K562 (cell line): ENCODE data around the gene HES4. TPM values are rescaled to one million over a fixed set of nuclear protein-coding genes. Genes with fewer than 3 reads are reported as not detected.

Source experiments
- ATAC-seq: fragments of 200-7000 bp; cut with Tn5 transposase; 3 replicates; pipeline ENCODE4 v1.9.1; 2020; ENCODE audit warnings: moderate library complexity
- BruUV-seq: library from RNA; stranded (reverse); fragments of 400-500 nt; replicated peaks from 2 replicates; lab custom pipeline; 2021; lab: Mats Ljungman, UMichigan
- CTCF ChIA-PET: fragments of 300-600 bp; formaldehyde crosslinking; extraction: SDS; loops from one replicate; lab custom pipeline; 2021; ENCODE audit warnings: low intra/inter-chr PET ratio; lab: Yijun Ruan, JAX
- POLR2A ChIA-PET: fragments of 300-600, 350-650 bp; sonication (Branson Sonifier 250); formaldehyde crosslinking; extraction: SDS; loops from one replicate; lab custom pipeline; 2021; ENCODE audit warnings: antibody characterized with exemption, inconsistent platforms; lab: Yijun Ruan, JAX
- DNase-seq, 4 experiments: peaks; one replicate each; pipeline versions ENCODE4 v3.0.0 to v3.0.0-alpha.2; 2011 to 2018; ENCODE audit warnings: low spot score in 3 of 4, mixed read lengths in 3 of 4; ENCODE audit errors: extremely low read depth in 1 of 4
- FAIRE-seq: peaks from 2 replicates; lab custom pipeline; 2011; peaks lifted over from hg19 to GRCh38; lab: Jason Lieb, UNC
- H2AFZ ChIP-seq: 2 replicates; pipeline ENCODE4 v1.6.0; 2011; ENCODE audit warnings: low read depth, low read length, control low read depth, inconsistent platforms
- H3K27ac ChIP-seq: fragments of 200-600 bp; 3 replicates; pipeline ENCODE4 v1.8.0; 2011; ENCODE audit warnings: low read depth, mild to moderate bottlenecking, control low read depth, inconsistent platforms, low read length, moderate library complexity, mixed read lengths; ENCODE audit errors: extremely low read depth
- H3K27me3 ChIP-seq, 2 experiments: fragments of 300-600 bp in 1 of 2; 2 replicates in 1 of 2; 3 replicates in 1 of 2; pipeline versions ENCODE4 v1.6.0 to v1.8.0; 2011; ENCODE audit warnings: inconsistent platforms in 2 of 2, low read length in 2 of 2, mild to moderate bottlenecking in 1 of 2, mixed read lengths in 1 of 2, moderate library complexity in 1 of 2; ENCODE audit not compliant: control insufficient read depth in 2 of 2, insufficient read depth in 2 of 2
- H3K36me3 ChIP-seq: fragments of 300-600 bp; 3 replicates; pipeline ENCODE4 v1.8.0; 2011; ENCODE audit warnings: mild to moderate bottlenecking, low read length, inconsistent platforms; ENCODE audit not compliant: control insufficient read depth, insufficient read depth
- H3K4me1 ChIP-seq, 2 experiments: fragments of 200-600 bp in 1 of 2; replicated peaks in 1 of 2; 2 replicates in 1 of 2; 3 replicates in 1 of 2; pipeline versions ENCODE4 v1.5.1 to v1.8.0; 2011; ENCODE audit warnings: inconsistent platforms in 2 of 2, low read length in 2 of 2, mild to moderate bottlenecking in 1 of 2, mixed read lengths in 1 of 2, moderate library complexity in 1 of 2; ENCODE audit not compliant: control insufficient read depth in 2 of 2, insufficient read depth in 2 of 2
- H3K4me2 ChIP-seq: 2 replicates; pipeline ENCODE4 v1.6.1; 2011; ENCODE audit warnings: low read length, control low read depth, inconsistent platforms, mixed read lengths; ENCODE audit not compliant: insufficient read depth
- H3K4me3 ChIP-seq: fragments of 200-600 bp; sonication (generic), shearing (Covaris generic); 2 replicates; pipeline ENCODE4 v1.5.1; 2016; ENCODE audit warnings: control low read depth, inconsistent platforms
- H3K79me2 ChIP-seq: fragments of 200-600 bp; 3 replicates; pipeline ENCODE4 v1.8.0; 2011; ENCODE audit warnings: low read length, inconsistent platforms; ENCODE audit not compliant: control insufficient read depth, insufficient read depth
- H3K9ac ChIP-seq, 2 experiments: 2 replicates each; pipeline versions ENCODE4 v1.6.0 to v1.6.1; 2011; ENCODE audit warnings: low read depth in 2 of 2, low read length in 2 of 2, control low read depth in 1 of 2, inconsistent platforms in 1 of 2, mild to moderate bottlenecking in 1 of 2, mixed read lengths in 1 of 2; ENCODE audit not compliant: insufficient read depth in 1 of 2
- H3K9me1 ChIP-seq: one replicate; pipeline ENCODE4 v1.6.0; 2011; ENCODE audit warnings: inconsistent platforms, mild to moderate bottlenecking, low read length, moderate library complexity; ENCODE audit not compliant: control insufficient read depth, insufficient read depth
- H3K9me3 ChIP-seq: replicated peaks from 2 replicates; pipeline ENCODE4 v1.5.1; 2011; ENCODE audit warnings: low read depth, low read length, inconsistent platforms; ENCODE audit not compliant: control insufficient read depth, insufficient read depth
- H4K20me1 ChIP-seq: replicated peaks from 2 replicates; pipeline ENCODE4 v1.6.1; 2011; ENCODE audit warnings: low read length, inconsistent platforms, mixed read lengths; ENCODE audit not compliant: control insufficient read depth, insufficient read depth
- HNRNPL ChIP-seq: fragments of 200-400 bp; formaldehyde crosslinking; IDR thresholded peaks from 2 replicates; pipeline ENCODE4 v1.6.1; 2017; ENCODE audit warnings: low read depth, mild to moderate bottlenecking, low read length
- POLR2G ChIP-seq: fragments of 200-400 bp; formaldehyde crosslinking; IDR thresholded peaks from 2 replicates; pipeline ENCODE4 v1.6.1; 2017; ENCODE audit warnings: low read depth, mild to moderate bottlenecking, antibody characterized with exemption, low read length, moderate library complexity
- RBFOX2 ChIP-seq: fragments of 200-400 bp; formaldehyde crosslinking; IDR thresholded peaks from 2 replicates; pipeline ENCODE4 v1.6.1; 2017; ENCODE audit warnings: low read depth, mild to moderate bottlenecking, low read length, moderate library complexity
- RBM14 ChIP-seq: fragments of 200-400 bp; formaldehyde crosslinking; IDR thresholded peaks from 2 replicates; pipeline ENCODE4 v1.6.1; 2018; ENCODE audit warnings: low read depth, mild to moderate bottlenecking, low read length, moderate library complexity, borderline replicate concordance; ENCODE audit not compliant: insufficient read depth
- RBM39 ChIP-seq: fragments of 200-400 bp; formaldehyde crosslinking; optimal IDR thresholded peaks from 2 replicates; pipeline ENCODE3; 2018; ENCODE audit warnings: low read depth, low read length
- REST ChIP-seq, 2 experiments: fragments of 450-650 bp; formaldehyde crosslinking in 1 of 2; IDR thresholded peaks; 2 replicates each; pipeline versions ENCODE4 v1.4.0 to v1.6.1; 2014 to 2020; ENCODE audit warnings: mild to moderate bottlenecking in 2 of 2, borderline replicate concordance in 1 of 2, low read depth in 1 of 2
- SMARCA5 ChIP-seq: fragments of 450-650 bp; IDR thresholded peaks from 2 replicates; pipeline ENCODE4 v1.6.1; 2016
- ZBTB33 ChIP-seq: sonication (generic); formaldehyde crosslinking; IDR thresholded peaks from 2 replicates; pipeline ENCODE4 v1.8.1; 2023; ENCODE audit warnings: mild to moderate bottlenecking, missing genetic modification reagents
- ZNF639 ChIP-seq, 2 experiments: fragments of 200-800 bp in 1 of 2; sonication (Bioruptor generic) in 1 of 2; sonication (generic) in 1 of 2; formaldehyde crosslinking in 1 of 2; IDR thresholded peaks in 1 of 2; conservative IDR thresholded peaks in 1 of 2; 2 replicates each; pipeline versions ENCODE4 v1.5.0 to v1.6.1; 2016 to 2020; ENCODE audit warnings: missing compliant biosample characterization in 1 of 2, missing genetic modification characterization in 1 of 2, missing genetic modification reagents in 1 of 2
- WGBS: fragments of 100-300 bp; shearing (Covaris generic); methylation state at CpG from one replicate; pipeline ENCODE4 v1.1.6; 2016; ENCODE audit warnings: low coverage, mixed read lengths; ENCODE audit not compliant: insufficient coverage; ENCODE audit errors: missing lambda C conversion rate; 5-methylcytosine and 5-hydroxymethylcytosine counted together
- in situ Hi-C: fragments of 300-500 bp; cut with MboI; formaldehyde crosslinking; loops from 4 replicates; pipeline ENCODE4 v1.15.0; 2018; ENCODE audit warnings: inconsistent platforms, mixed read lengths
- intact Hi-C: fragments of 100-400 bp; cut with micrococcal nuclease; formaldehyde crosslinking; loops from 2 replicates; pipeline ENCODE4 v1.14.2; 2022
- polyA plus RNA-seq, 8 experiments: library from polyadenylated mRNA; depleted of rRNA in 4 of 8; stranded (reverse) in 5 of 8; unstranded in 3 of 8; fragments of >200 nt; fragmentation: Nextera tagmentation in 2 of 8; fragmentation: Illumina TruSeq in 1 of 8; extraction: Ambion mirVana in 2 of 8; extraction: Trizol in 1 of 8; gene quantifications; 2 replicates each; pipeline versions ENCODE4 v1.2.1 to v1.2.3, GENCODE V29; 2011 to 2014; ENCODE audit warnings: inconsistent platforms in 1 of 8, missing spikeins in 1 of 8
- total RNA-seq, 7 experiments: library from RNA; depleted of rRNA in 6 of 7; stranded (reverse); fragments of >200 nt in 6 of 7; fragmentation: Illumina TruSeq in 2 of 7; extraction: Trizol in 2 of 7; gene quantifications; 2 replicates each; pipeline versions ENCODE4 v1.2.1 to v1.2.3, GENCODE V29; 2011 to 2021; ENCODE audit warnings: low replicate concordance in 1 of 7

HES4 gene
- total and polyA plus RNA-seq, 9 of the 15 experiments (the other 6 are each of a cell fraction or from before 2014, with no cell fraction given), result 0.21 to 43.7 (median 5.3) TPM; not detected in 2

GRCh38 chr1:1034439-1034781 is 34.5 kb upstream of the HES4 start:
- H3K36me3 ChIP-seq, result peaks cover 13% of the 10 kb centered on the region; the same call in 1 of the 3 replicates
- POLR2A ChIA-PET, result no interaction called here
- H3K9me1 ChIP-seq, result no peaks in the 10 kb centered on the region
- WGBS, result 98% methylated on average over 7 of the region's 30 CpGs
- CTCF ChIA-PET, result no interaction called here
- no peak overlapping the region for H3K9ac ChIP-seq
- FAIRE-seq, result no peak
- no peak for DNase-seq
- no peak overlapping the region for H3K4me2 ChIP-seq
- no peak for ATAC-seq
- in situ Hi-C loops, result no loop called here
- no peak overlapping the region for H2AFZ ChIP-seq
- H3K27ac ChIP-seq, result no peak overlapping the region
- H3K27me3 ChIP-seq, result no peaks in the 10 kb centered on the region
- no peak for TF ChIP-seq SMARCA5
- no peak for TF ChIP-seq RBM39
- no peak for TF ChIP-seq ZNF639 (CRISPR knock-in tag; conservative IDR thresholded peaks at IDR 0.05 in 1 of 2, IDR thresholded peaks at IDR 0.05 in 1 of 2)
- peak; percentile 17; the same call in 1 of the 2 replicates for TF ChIP-seq RBFOX2
- TF ChIP-seq REST (IDR thresholded peaks at IDR 0.05; ENCODE audit: borderline replicate concordance), result no peak
- no peak for TF ChIP-seq REST (CRISPR knock-in tag; IDR thresholded peaks at IDR 0.05; ENCODE audit: low read depth)
- peak; percentile 27; the same call in 1 of the 2 replicates for TF ChIP-seq HNRNPL
- peak; percentile 95 for TF ChIP-seq ZBTB33 (CRISPR knock-in tag)
- TF ChIP-seq POLR2G, result peak; percentile 55
- TF ChIP-seq RBM14, result 0 out of 2 replicates have a peak, but pooled peaks have one; percentile 52
- no peak overlapping the region for H3K4me3 ChIP-seq
- peaks cover 28% of the 10 kb centered on the region for H4K20me1 ChIP-seq
- BruUV-seq, result no TSS peak
- H3K4me1 ChIP-seq, result peaks cover 0 to 74% of the 10 kb centered on the region in 2 experiments; a peak in 3 of 5 replicates
- H3K79me2 ChIP-seq, result no peaks in the 10 kb centered on the region; the same call in 2 of the 3 replicates
- intact Hi-C loops, result no loop called here
- no peaks in the 10 kb centered on the region for H3K9me3 ChIP-seq
